GM23248 (cell line): Measurements from ENCODE around the gene SIK3.

Experiments used
- EZH2 ChIP-seq: fragments of 200-600 bp; sonication (generic); IDR thresholded peaks from 2 replicates; pipeline ENCODE4 v1.6.1; 2018; ENCODE audit warnings: antibody characterized with exemption, mild to moderate bottlenecking; ENCODE audit not compliant: insufficient read depth, poor library complexity, severe bottlenecking
- EZH2phosphoT487 ChIP-seq: fragments of 200-600 bp; sonication (generic); IDR thresholded peaks from 2 replicates; pipeline ENCODE4 v1.6.1; 2018; ENCODE audit warnings: antibody characterized with exemption, moderate library complexity, mild to moderate bottlenecking, low read depth; ENCODE audit not compliant: insufficient read depth

GRCh38 chr11:116827461-116827860 is 270.8 kb downstream of the SIK3 start:
- TF ChIP-seq EZH2 (no peak), EZH2phosphoT487 (no peak)
